Chondrocyte (in vitro differentiated cells): Measurements from ENCODE around the gene CHIT1. TPM values are rescaled to one million over a fixed set of nuclear protein-coding genes. Genes with fewer than 3 reads are reported as not detected.
"Not testable (repeated sequence)": the region's sequence is repeated elsewhere in the genome, so short reads cannot be mapped to it uniquely, and the experiment has no call there.

Experiments used
- DNase-seq: peaks from one replicate; pipeline ENCODE4 v3.0.0; 2021; ENCODE audit warnings: mixed read lengths, low spot score
- H3K27ac Mint-ChIP-seq: one replicate; pipeline ENCODE4 v1.8.0; 2021; ENCODE audit warnings: mild to moderate bottlenecking, moderate library complexity, mixed read lengths; ENCODE audit not compliant: unreplicated experiment
- H3K27me3 Mint-ChIP-seq: 2 replicates; pipeline ENCODE4 v1.8.0; 2021; ENCODE audit warnings: low read depth, mixed read lengths
- H3K36me3 Mint-ChIP-seq: 2 replicates; pipeline ENCODE4 v1.8.0; 2021; ENCODE audit warnings: low read depth, mixed read lengths
- H3K4me1 Mint-ChIP-seq: 2 replicates; pipeline ENCODE4 v1.8.0; 2021; ENCODE audit warnings: low read depth, mild to moderate bottlenecking, mixed read lengths
- H3K4me3 Mint-ChIP-seq: one replicate; pipeline ENCODE4 v1.8.0; 2021; ENCODE audit warnings: mild to moderate bottlenecking, moderate library complexity, mixed read lengths; ENCODE audit not compliant: unreplicated experiment
- H3K9me3 Mint-ChIP-seq: 2 replicates; pipeline ENCODE4 v1.8.0; 2021; ENCODE audit warnings: low read depth, mixed read lengths
- total RNA-seq: library from RNA; stranded (reverse); gene quantifications from 3 replicates; pipeline ENCODE4 v1.2.1, GENCODE V29; 2021
- TF ChIP-seq, protein P1 (sequence below): fragments of 200-600 bp; sonication (generic); IDR thresholded peaks from 2 replicates; pipeline ENCODE4 v1.5.0; 2021; ENCODE audit warnings: antibody characterized with exemption, mild to moderate bottlenecking, moderate library complexity

CHIT1 gene
- total RNA-seq, 1 donor from 2014 or later = not detected

DNA sequence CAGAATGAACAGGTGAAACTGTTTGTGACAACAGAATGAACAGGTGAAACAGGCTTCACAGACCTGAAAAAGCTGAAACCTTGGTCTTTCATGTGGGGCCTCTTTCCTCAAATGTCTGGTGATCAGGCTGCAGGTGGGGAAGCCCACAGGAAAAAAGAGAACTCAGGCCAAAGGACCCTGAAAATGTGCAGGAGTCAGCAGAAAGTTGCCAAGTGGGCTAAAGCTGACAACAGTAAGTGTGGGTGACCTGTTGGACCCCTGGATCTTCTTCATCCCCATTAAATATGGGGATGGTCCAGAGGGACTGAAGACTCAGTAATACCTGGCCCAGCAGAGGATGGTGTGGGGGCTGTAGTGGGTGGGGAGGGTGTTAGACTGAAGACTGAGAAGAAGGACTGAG lies 9.1 kb upstream of the CHIT1 start:
- peaks cover 9% of the 10 kb centered on the region for H3K36me3 Mint-ChIP-seq
- peaks cover 35% of the 10 kb centered on the region for H3K27me3 Mint-ChIP-seq
- H3K4me1 Mint-ChIP-seq = no peaks in the 10 kb centered on the region
- H3K4me3 Mint-ChIP-seq = no peak overlapping the region
- TF ChIP-seq, protein P1, sequence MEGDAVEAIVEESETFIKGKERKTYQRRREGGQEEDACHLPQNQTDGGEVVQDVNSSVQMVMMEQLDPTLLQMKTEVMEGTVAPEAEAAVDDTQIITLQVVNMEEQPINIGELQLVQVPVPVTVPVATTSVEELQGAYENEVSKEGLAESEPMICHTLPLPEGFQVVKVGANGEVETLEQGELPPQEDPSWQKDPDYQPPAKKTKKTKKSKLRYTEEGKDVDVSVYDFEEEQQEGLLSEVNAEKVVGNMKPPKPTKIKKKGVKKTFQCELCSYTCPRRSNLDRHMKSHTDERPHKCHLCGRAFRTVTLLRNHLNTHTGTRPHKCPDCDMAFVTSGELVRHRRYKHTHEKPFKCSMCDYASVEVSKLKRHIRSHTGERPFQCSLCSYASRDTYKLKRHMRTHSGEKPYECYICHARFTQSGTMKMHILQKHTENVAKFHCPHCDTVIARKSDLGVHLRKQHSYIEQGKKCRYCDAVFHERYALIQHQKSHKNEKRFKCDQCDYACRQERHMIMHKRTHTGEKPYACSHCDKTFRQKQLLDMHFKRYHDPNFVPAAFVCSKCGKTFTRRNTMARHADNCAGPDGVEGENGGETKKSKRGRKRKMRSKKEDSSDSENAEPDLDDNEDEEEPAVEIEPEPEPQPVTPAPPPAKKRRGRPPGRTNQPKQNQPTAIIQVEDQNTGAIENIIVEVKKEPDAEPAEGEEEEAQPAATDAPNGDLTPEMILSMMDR = no peak
- DNase-seq = no peak
- peaks cover 19% of the 10 kb centered on the region for H3K9me3 Mint-ChIP-seq
- H3K27ac Mint-ChIP-seq = no peak overlapping the region

DNA sequence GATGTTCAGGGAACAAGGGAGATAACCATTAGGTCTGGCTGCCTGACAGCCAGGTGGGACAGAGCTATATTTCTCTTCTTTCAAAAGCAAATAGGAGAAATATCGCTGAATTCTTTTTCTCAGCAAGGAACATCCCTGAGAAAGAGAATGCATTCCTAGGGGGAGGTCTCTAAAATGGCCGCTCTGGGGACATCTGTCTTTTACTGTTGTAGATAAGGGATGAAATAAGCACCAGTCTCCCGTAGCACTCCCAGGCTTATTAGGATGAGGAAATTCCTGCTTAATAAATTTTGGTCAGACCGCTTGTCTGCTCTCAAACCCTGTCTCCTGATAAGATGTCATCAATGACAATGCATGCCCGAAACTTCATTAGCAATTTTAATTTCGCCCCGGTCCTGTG lies 5.4 kb upstream of the CHIT1 start:
- H3K36me3 Mint-ChIP-seq = not testable (repeated sequence)

DNA sequence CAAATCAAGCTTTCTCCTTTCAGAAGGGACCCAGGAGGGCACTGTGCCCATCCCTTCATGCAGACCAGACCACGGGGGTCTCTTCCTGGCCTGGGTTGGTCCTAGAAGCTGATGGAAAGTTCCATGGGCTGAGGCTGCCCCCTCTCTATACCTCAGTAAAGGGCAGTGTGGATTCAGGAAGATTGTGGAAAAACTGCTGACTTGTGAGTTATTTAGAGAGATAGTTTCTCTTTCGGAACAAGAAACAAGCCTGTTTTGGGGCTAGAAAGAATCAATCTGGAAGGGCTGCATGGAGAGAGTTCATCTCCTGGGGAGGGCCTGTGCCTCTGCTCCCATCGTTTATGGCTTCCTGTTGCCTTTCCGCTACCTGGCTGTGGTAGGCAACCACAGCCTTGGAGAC lies 803 bp downstream of the CHIT1 start:
- H3K9me3 Mint-ChIP-seq = peaks cover under 1% of the 10 kb centered on the region

More for the DNA sequence above, 5.4 kb upstream of the CHIT1 start:
- peaks cover 19% of the 10 kb centered on the region for H3K9me3 Mint-ChIP-seq
- H3K27ac Mint-ChIP-seq, DNase-seq, H3K4me3 Mint-ChIP-seq, H3K4me1 Mint-ChIP-seq: not testable (repeated sequence)
- H3K27me3 Mint-ChIP-seq = peaks cover 40% of the 10 kb centered on the region

DNA sequence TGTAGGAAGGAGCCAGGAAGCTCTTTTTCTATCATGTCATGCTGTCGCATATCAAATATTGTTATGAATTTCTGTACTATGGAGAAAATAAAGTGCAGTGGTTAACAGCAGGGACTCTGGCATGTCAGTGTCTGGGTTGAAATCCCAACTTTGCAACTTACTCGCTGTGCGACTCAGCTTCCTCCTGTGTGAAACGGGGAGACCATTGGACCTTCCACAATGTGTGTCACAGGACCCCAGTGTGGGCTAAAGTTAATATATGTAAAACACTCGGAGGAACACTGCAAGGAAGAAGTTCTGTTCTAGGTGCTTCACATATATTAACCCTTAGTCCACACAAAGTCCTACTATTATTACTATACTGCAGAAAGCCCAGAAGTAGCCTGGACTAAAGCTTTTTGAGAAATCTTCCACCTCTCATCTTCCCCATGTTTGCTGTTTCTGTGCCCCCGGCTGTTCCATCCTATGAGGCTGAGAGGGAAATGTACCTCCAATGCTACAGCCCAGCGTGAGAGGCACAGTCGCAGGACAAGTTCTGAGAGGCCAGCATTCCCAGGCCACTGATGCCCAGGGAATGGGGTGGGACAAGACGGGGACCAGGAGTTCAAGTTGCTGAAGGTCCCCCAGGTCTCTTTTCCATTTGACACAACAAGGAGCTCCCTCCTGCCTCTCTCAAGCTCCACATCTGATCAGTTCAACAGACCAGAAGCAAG lies 1.9 kb downstream of the CHIT1 start:
- TF ChIP-seq, protein P1 = no peak
- no peaks in the 10 kb centered on the region for H3K9me3 Mint-ChIP-seq
- no peaks in the 10 kb centered on the region for H3K4me1 Mint-ChIP-seq
- H3K36me3 Mint-ChIP-seq = no peaks in the 10 kb centered on the region
- DNase-seq = no peak
- no peak overlapping the region for H3K4me3 Mint-ChIP-seq
- no peak overlapping the region for H3K27ac Mint-ChIP-seq
- peaks cover 62% of the 10 kb centered on the region for H3K27me3 Mint-ChIP-seq

More for the DNA sequence above, 803 bp downstream of the CHIT1 start:
- TF ChIP-seq, protein P1 = no peak
- H3K4me1 Mint-ChIP-seq = no peaks in the 10 kb centered on the region
- peaks cover under 1% of the 10 kb centered on the region for H3K36me3 Mint-ChIP-seq
- DNase-seq = no peak
- H3K27me3 Mint-ChIP-seq = peaks cover 64% of the 10 kb centered on the region
- no peak overlapping the region for H3K4me3 Mint-ChIP-seq
- H3K27ac Mint-ChIP-seq = no peak overlapping the region

DNA sequence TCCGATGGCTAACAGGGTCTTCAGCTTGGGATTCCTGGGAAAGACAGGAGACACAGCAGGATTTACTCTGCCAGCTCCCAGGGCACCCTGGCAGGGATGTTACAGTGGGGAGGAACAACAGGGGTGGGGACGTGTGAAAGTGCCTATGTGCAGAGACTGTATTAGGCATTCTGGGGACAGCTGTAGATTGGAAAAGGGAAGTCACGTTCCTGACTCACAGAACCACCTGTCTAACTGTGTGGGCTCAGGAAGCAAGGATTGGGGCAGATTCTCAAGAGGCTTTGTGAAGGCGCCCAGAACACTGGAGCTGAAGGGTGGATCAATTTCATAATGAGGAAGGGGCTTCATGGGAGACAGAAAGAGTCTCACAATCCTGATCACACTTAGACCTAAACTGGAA lies 4.4 kb downstream of the CHIT1 start:
- TF ChIP-seq, protein P1 = no peak
- Mint-ChIP-seq H3K4me3 (no peak overlapping the region), H3K36me3 (no peaks in the 10 kb centered on the region), H3K9me3 (no peaks in the 10 kb centered on the region), H3K27me3 (peaks cover 52% of the 10 kb centered on the region), H3K4me1 (no peaks in the 10 kb centered on the region), H3K27ac (no peak overlapping the region)
- DNase-seq = no peak
